Activated CD4-positive, CD25-positive, alpha-beta regulatory T cell treated with anti-CD3 and anti-CD28 coated beads, Interleukin-2, amount 50 U/mL, for 24 hours (primary cell): Measurements from ENCODE around the gene BPIFB3.
"Not testable (repeated sequence)": the region's sequence is repeated elsewhere in the genome, so short reads cannot be mapped to it uniquely, and the experiment has no call there.

Experiments used
- ATAC-seq, 2 donors: fragments of 150-1000 bp; cut with Tn5 transposase; one replicate each; pipeline ENCODE4 v1.10.0; 2021; ENCODE audit warnings: mild to moderate bottlenecking in 1 of 2, moderate library complexity in 1 of 2

The BPIFB3 gene

GRCh38 chr20:33093582-33093981 is 39.9 kb downstream of the BPIFB3 start:
- no peak for ATAC-seq

GRCh38 chr20:33095249-33095648 is 41.5 kb downstream of the BPIFB3 start:
- ATAC-seq, result no peak

GRCh38 chr20:33095902-33096584 is 42.3 kb downstream of the BPIFB3 start:
- ATAC-seq, result peak; percentile 60 to 74

- ATAC-seq, result no peak
These were observed 43.3 kb downstream of the BPIFB3 start for GRCh38 chr20:33097001-33097400.

GRCh38 chr20:33099843-33100538 is 46.3 kb downstream of the BPIFB3 start:
- no peak for ATAC-seq

GRCh38 chr20:33103556-33103955 is 49.9 kb downstream of the BPIFB3 start:
- no peak for ATAC-seq

DNA sequence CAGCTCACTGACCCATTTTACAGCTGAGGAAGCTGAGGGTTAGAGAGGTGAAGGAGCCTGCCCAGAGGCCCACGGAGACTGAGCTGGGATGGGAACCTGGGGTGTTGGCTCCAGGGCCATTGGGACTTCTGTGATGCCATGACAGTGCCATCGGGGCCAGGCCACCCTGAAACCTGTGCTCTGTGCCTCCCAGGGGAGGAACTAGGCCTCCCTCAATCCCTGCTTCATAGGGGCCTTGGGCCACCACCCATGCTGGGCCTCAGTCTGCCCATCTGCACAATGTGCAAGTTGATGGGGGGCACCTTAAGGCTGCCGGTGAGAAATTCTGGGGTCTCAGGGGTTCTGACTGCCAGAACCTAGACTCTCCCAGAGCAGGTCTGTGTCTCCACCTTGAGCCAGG is 50.6 kb downstream of the BPIFB3 start:
- no peak for ATAC-seq

DNA sequence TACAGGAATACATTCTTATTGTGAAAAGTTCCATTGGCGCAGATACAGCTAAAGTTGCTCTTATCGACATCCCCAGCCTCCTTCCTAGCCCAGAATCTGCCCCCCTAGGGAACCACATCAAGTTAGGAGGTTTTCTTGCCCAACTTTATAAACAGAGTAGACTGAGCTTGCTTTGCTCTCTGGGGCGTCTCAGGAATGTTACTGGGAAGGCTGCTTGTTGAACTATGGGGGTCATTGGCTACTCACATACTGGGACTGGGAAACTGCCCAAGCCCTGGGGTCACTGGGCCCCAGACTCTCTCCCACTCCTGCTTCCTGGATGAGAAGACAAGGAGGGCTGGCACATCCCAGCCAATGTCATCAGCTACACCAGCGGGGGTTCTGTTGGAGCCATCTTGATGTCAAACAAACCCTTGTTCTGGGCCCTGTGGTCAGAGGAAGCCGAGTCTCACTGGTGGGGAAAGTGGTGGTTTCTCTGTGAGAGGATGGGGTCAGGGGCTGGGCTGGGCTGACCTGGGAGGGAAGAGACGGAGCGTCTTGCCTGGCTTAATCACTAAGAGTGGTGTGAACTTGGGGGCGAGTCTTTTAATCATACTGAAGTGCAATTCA is 51.7 kb downstream of the BPIFB3 start:
- no peak for ATAC-seq

DNA sequence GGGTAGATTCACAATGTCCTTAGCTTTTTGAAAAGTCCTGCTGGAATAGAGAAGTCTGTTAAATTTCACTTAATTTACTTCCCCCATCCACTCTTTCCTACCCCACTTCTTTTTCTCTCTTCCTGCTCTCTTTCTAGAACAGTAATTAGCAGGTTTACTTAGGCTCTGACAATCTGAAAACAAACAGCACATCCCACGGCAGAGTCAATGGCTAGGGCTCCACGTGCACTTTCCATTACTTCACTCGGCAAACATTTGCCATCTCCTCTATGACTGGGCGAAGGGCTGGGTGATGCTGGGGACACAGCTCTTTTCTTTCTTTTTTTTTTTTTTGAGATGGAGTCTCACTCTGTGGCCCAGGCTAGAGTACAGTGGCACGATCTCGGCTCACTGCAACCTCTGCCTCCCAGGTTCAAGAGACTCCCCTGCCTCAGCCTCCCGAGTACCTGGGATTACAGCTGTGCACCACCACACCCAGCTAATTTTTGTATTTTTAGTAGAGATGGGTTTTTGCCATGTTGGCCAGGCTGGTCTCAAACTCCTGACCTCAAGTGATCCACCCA is 52.4 kb downstream of the BPIFB3 start:
- ATAC-seq, result not testable (repeated sequence)

- ATAC-seq, result no peak
These were observed 55.0 kb downstream of the BPIFB3 start for GRCh38 chr20:33108661-33109060.

DNA sequence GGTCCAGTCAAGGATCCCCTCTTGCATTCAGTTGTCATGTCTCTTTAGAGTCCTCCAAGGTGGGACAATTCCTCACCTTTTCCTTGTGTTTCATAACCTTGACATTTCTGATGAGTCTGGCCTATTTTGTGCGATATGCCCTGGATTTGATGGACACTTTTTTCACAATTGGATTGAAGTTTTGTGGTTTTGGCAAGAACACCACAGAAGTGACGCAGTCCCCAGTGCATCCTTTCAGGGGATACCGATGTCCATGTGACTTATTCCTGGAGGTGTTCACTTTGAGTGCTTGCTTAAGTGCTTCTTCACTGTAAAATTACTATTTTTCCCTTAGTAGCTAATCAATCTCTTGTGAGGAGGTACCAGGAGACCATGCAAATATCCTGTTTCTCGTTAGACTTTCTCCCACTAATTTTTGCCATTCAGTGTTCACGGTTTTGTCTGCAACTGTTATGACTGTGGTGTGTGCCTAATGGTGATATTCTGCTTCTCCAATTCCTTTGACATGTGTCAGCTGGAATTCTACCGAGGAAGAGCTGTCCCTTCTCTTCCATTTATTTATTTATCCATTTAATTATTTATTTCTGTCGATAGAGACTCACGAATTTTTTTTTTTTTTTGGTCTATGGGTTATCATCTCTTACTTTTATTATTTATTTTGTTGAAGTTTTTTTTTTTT is 56.6 kb downstream of the BPIFB3 start:
- ATAC-seq, result no peak

- ATAC-seq, result no peak
These were observed 57.6 kb downstream of the BPIFB3 start for GRCh38 chr20:33111306-33111705.

DNA sequence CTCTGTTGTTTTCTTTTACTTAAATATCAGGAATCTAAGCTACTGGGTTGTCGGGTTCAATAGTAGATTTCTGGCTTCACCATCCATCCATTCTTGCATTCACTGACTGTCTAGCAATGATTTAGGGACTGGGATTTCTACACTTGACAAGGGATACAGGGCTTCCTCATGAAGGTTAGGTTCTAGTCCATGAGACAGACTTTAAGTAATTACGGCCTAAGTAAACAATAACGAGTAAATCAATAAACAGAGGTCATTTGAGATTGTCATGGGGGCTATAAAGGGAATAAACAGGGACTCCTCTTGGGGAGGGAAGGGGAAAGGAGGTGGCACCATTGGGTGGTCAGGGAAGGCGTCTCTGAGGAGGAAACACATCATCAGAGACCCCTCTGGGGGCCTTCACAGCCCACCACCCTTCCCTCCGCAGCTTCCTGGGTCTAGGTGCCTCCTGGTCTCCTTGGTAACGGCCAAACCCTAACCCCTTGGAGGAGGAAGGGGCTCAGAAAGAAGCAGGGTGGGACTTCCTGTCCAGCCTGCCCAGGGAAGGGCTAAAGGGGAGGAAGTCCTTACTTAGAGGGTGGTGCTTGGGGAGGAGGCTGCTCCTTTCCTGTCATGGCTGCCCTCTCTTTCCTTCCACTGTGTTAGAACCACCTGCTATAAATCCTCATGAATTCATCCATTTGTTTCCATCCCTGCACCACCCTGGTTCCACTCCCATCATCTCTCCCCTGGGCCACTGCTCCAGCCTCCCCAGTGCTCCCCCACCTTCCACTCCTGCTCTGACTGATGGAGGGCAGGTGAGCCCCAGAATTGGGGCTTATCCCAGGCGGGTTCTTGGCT is 59.1 kb downstream of the BPIFB3 start:
- no peak for ATAC-seq

GRCh38 chr20:33113387-33113908 is 59.7 kb downstream of the BPIFB3 start:
- ATAC-seq, result no peak

DNA sequence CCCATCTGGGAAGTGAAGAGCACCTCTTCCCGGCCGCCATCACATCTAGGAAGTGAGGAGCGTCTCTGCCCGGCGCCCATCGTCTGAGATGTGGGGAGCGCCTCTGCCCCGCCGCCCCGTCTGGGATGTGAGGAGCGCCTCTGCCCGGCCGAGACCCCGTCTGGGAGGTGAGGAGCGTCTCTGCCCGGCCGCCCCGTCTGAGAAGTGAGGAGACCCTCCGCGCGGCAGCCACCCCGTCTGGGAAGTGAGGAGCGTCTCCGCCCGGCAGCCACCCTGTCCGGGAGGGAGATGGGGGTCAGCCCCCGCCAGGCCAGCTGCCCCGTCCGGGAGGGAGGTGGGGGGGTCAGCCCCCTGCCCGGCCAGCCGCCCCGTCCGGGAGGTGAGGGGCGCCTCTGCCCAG is 61.8 kb downstream of the BPIFB3 start:
- not testable (repeated sequence) for ATAC-seq

DNA sequence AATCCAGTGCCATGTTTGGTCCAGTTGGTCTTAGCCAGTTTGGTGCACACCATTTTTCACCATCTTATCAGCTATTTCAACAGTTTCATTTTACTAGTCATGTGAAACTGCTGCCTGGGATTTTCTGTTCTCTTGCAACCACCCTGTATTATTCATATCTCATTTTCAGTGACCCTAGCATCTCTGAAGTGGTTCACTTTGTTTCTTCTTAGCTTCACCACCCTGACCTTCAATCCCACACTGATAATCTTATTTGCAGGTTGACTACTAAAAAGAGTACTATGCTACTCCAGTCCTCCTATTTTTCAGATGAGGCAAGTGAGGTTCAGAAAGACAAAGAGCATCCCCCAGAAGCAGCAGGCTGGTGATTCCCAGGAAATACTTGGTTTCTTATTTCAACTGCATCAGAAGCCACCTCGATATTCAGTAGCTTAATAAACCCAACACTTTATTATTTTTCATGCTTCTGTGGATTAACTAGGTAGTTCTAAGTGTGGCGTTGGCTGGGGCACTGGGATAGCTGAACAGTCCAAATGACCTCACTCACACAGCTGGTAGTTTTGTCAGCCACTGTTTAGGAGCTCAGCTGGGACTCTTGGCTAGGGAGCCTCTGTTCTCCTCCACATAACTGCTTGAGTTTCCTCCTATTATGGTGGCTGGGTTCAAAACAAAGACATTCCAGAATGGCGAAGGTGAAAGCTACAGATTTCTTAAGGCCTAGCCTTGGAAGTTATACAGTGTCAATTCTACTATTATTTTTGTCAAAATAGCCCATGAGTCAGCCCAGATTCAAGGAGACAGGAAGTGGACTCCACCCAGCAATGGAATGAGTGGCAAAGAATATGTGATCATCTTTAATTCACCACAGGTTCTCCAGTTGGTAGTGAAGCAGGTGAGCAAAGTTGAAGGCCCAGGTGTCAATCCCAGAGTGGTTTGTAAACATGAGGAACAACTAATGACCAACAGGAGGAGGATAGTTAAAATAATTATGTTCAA is 66.3 kb downstream of the BPIFB3 start:
- ATAC-seq, result peak in 1 of 2 donors; percentile 13

DNA sequence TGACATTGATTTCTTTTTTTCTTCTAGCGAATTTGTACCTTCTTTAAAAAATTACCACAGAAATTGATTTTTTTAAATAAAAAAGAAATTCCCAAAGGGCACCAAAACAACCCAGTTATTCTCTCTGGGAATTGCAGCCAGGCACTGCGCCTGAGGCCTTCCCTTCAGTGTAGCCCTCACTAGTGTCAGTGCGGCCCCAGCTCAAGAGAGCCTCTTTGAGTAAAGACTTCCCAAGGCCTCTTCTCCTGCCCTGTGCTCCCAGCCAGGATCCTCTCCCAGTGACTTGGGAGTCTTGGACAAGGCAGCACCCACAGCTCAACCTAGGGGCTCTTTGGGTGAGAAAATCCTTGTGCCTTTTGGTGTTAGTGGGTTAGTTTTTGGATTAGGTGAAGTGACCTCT is 67.2 kb downstream of the BPIFB3 start:
- no peak for ATAC-seq

- not testable (repeated sequence) for ATAC-seq
These were observed 68.6 kb downstream of the BPIFB3 start for GRCh38 chr20:33122297-33122696.
